WTC11 (cell line): ENCODE results near the gene LIN28A. TPM values are rescaled to one million over a fixed set of nuclear protein-coding genes. Genes with fewer than 3 reads are reported as not detected.

Experiments used
- ATAC-seq: fragments of 200-7000 bp; cut with Tn5 transposase; 2 replicates; pipeline ENCODE4 v1.10.0; 2021; ENCODE audit warnings: mild to moderate bottlenecking, moderate library complexity
- CTCF ChIA-PET: fragments of 300-600 bp; sonication (Branson Sonifier 250); formaldehyde crosslinking; loops from one replicate; lab custom pipeline; 2021; ENCODE audit warnings: antibody characterized with exemption; lab: Charles Lee
- POLR2A ChIA-PET: fragments of 350-600 bp; sonication (Branson Sonifier 250); formaldehyde crosslinking; loops from one replicate; lab custom pipeline; 2021; ENCODE audit warnings: antibody characterized with exemption; lab: Charles Lee
- DNase-seq: peaks from one replicate; pipeline ENCODE4 v3.0.0; 2021; ENCODE audit warnings: low spot score
- H3K27ac Mint-ChIP-seq: 2 replicates; pipeline ENCODE4 v1.8.0; 2021; ENCODE audit warnings: mixed read lengths
- H3K27me3 Mint-ChIP-seq: 2 replicates; pipeline ENCODE4 v1.8.0; 2021; ENCODE audit warnings: low read depth, mild to moderate bottlenecking, moderate library complexity, mixed read lengths
- H3K36me3 Mint-ChIP-seq: 2 replicates; pipeline ENCODE4 v1.8.0; 2021; ENCODE audit warnings: mixed read lengths
- H3K4me1 Mint-ChIP-seq: 2 replicates; pipeline ENCODE4 v1.8.0; 2022; ENCODE audit warnings: mixed read lengths
- H3K4me3 Mint-ChIP-seq: 2 replicates; pipeline ENCODE4 v1.8.0; 2021; ENCODE audit warnings: mild to moderate bottlenecking, moderate library complexity, mixed read lengths
- H3K9me3 Mint-ChIP-seq: 2 replicates; pipeline ENCODE4 v1.8.0; 2021; ENCODE audit warnings: mixed read lengths
- CBFB ChIP-seq: sonication (generic); formaldehyde crosslinking; IDR thresholded peaks from 2 replicates; pipeline ENCODE4 v1.8.1; 2022; ENCODE audit warnings: mild to moderate bottlenecking, low read depth, missing genetic modification reagents
- CREM ChIP-seq: sonication (generic); formaldehyde crosslinking; IDR thresholded peaks from 2 replicates; pipeline ENCODE4 v1.8.1; 2022; ENCODE audit warnings: mild to moderate bottlenecking, missing genetic modification reagents, moderate library complexity
- EMX1 ChIP-seq: fragments of 250-450 bp; sonication (Bioruptor Pico); IDR thresholded peaks from 2 replicates; pipeline ENCODE4 v1.8.0; 2021; ENCODE audit warnings: mild to moderate bottlenecking
- ESRRA ChIP-seq: sonication (generic); formaldehyde crosslinking; IDR thresholded peaks from 2 replicates; pipeline ENCODE4 v1.8.1; 2022; ENCODE audit warnings: mild to moderate bottlenecking, missing genetic modification reagents, borderline replicate concordance
- FOXJ3 ChIP-seq: sonication (generic); formaldehyde crosslinking; IDR thresholded peaks from 2 replicates; pipeline ENCODE4 v1.9.0; 2021; ENCODE audit warnings: missing genetic modification reagents, mild to moderate bottlenecking, borderline replicate concordance
- FOXP1 ChIP-seq: sonication (generic); formaldehyde crosslinking; IDR thresholded peaks from 2 replicates; pipeline ENCODE4 v1.8.0; 2022; ENCODE audit warnings: missing genetic modification reagents, mild to moderate bottlenecking, moderate library complexity, borderline replicate concordance
- GRHL2 ChIP-seq: fragments of 250-450 bp; sonication (Bioruptor Pico); IDR thresholded peaks from 2 replicates; pipeline ENCODE4 v1.8.0; 2022; ENCODE audit warnings: mild to moderate bottlenecking, moderate library complexity; ENCODE audit not compliant: insufficient replicate concordance, severe bottlenecking
- JAZF1 ChIP-seq: fragments of 250-450 bp; sonication (Bioruptor Pico); IDR thresholded peaks from 2 replicates; pipeline ENCODE4 v1.9.0; 2021; ENCODE audit warnings: moderate library complexity, mild to moderate bottlenecking, inconsistent platforms
- SOX15 ChIP-seq: fragments of 250-450 bp; sonication (Bioruptor Pico); IDR thresholded peaks from 2 replicates; pipeline ENCODE4 v1.9.0; 2021; ENCODE audit warnings: mild to moderate bottlenecking
- TCF7 ChIP-seq: sonication (generic); formaldehyde crosslinking; IDR thresholded peaks from 2 replicates; pipeline ENCODE4 v1.8.0; 2022; ENCODE audit warnings: mild to moderate bottlenecking, low read depth, missing genetic modification reagents, moderate library complexity
- total RNA-seq: library from RNA; stranded (reverse); gene quantifications from 3 replicates; pipeline ENCODE4 v1.2.3, GENCODE V29; 2021
- TF ChIP-seq, protein P1 (sequence below): sonication (generic); formaldehyde crosslinking; IDR thresholded peaks from 2 replicates; pipeline ENCODE4 v1.8.1; 2023; ENCODE audit warnings: mild to moderate bottlenecking, moderate library complexity, missing genetic modification reagents
- TF ChIP-seq, protein P2 (sequence below): fragments of 250-450 bp; sonication (Bioruptor Pico); IDR thresholded peaks from 2 replicates; pipeline ENCODE4 v2.1.2; 2022; ENCODE audit warnings: mild to moderate bottlenecking, moderate library complexity
- TF ChIP-seq, protein P3 (sequence below): sonication (generic); formaldehyde crosslinking; IDR thresholded peaks from 2 replicates; pipeline ENCODE4 v1.8.0; 2022; ENCODE audit warnings: mild to moderate bottlenecking, missing genetic modification reagents
- TF ChIP-seq, protein P4 (sequence below): fragments of 200-600 bp; IDR thresholded peaks from 2 replicates; pipeline ENCODE4 v1.8.0; 2022; ENCODE audit warnings: antibody characterized with exemption
- TF ChIP-seq, protein P5 (sequence below): sonication (generic); formaldehyde crosslinking; IDR thresholded peaks from 2 replicates; pipeline ENCODE4 v1.8.1; 2022; ENCODE audit warnings: low read depth, mild to moderate bottlenecking, moderate library complexity, missing genetic modification reagents, borderline replicate concordance
- TF ChIP-seq, protein P6 (sequence below): fragments of 250-450 bp; sonication (Bioruptor Pico); IDR thresholded peaks from 2 replicates; pipeline ENCODE4 v1.9.0; 2021; ENCODE audit warnings: mild to moderate bottlenecking
- TF ChIP-seq, protein P7 (sequence below): fragments of 250-450 bp; sonication (Bioruptor Pico); IDR thresholded peaks from 2 replicates; pipeline ENCODE4 v1.9.0; 2021; ENCODE audit warnings: moderate library complexity, mild to moderate bottlenecking, inconsistent platforms, borderline replicate concordance

Gene LIN28A
- total RNA-seq, 1 experiment from 2014 or later = 1,251 TPM

DNA sequence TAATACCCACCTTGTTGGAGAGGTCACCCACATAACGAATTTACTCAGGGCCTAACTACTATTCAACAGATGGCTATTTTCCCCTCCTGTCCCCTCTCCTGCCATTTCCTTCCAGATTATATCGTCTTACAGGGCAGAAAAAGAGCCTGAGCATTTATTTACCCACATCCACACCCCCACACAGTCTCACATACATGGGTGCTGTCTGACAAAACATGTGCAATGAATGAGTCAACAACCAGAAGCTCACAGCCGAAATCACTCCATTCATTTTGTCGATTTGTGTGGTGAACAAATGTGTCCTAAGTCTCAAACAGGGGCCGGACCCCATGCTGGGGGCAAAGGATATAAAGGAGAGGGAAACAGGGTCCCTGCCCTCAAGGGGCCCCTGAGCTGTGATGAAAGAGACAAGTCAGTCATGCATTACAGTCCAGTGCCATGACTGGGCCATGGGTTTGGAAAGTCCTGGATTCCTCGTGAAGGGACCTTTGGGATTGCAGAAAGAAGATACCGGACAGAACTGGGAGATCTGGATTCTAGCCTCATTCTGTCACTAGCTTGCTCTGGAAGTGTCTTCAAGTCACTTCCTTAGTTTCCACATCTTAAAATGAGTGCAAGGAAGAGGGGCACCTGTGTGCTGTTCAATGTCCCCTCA lies 21.7 kb upstream of the LIN28A start (continued):
- no peak for TF ChIP-seq ESRRA
- TF ChIP-seq CBFB (CRISPR knock-in tag) = no peak
- no peak for TF ChIP-seq SOX15 (CRISPR knock-in tag)
- TF ChIP-seq, protein P1, sequence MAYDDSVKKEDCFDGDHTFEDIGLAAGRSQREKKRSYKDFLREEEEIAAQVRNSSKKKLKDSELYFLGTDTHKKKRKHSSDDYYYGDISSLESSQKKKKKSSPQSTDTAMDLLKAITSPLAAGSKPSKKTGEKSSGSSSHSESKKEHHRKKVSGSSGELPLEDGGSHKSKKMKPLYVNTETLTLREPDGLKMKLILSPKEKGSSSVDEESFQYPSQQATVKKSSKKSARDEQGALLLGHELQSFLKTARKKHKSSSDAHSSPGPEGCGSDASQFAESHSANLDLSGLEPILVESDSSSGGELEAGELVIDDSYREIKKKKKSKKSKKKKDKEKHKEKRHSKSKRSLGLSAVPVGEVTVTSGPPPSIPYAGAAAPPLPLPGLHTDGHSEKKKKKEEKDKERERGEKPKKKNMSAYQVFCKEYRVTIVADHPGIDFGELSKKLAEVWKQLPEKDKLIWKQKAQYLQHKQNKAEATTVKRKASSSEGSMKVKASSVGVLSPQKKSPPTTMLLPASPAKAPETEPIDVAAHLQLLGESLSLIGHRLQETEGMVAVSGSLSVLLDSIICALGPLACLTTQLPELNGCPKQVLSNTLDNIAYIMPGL (CRISPR knock-in tag) = no peak
- no peak for TF ChIP-seq JAZF1 (CRISPR knock-in tag)

DNA sequence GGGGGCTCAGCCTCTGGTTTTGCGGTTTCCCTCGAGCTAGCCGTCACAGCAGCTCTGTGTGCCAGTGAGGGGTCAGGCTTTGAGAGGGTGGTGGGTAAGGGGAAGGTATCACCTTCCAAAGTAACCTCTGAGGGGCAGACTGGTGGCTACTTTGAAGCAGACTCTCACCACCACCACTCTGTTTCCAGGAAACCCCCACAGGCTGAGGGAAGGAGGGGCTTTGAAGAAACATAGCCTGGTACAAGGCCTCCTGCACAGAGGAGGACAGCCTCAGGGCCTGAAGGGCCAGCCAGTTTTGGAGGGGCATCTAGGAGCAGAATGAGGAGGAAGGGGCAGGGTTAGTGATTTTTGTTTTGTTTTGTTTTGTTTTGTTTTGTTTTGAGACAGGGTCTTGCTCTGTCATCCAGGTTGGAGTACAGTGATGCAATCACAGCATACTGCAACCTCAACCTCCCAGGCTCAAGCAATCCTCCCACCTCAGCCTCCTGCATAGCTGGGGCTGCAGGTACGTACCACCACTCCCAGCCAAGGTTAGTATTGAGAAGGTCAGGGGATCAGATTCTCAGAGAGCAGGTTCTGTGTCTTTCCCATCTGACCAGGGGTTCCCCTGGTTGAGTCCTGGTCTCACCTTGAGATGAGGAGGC lies 20.9 kb upstream of the LIN28A start:
- no peak overlapping the region for H3K27ac Mint-ChIP-seq
- no peaks in the 10 kb centered on the region for H3K36me3 Mint-ChIP-seq
- POLR2A ChIA-PET = interaction anchor here (2.6 kb wide), 1 partner anchor 20 kb away, joined by 14 read pairs; the partner anchor contains the start of gene LIN28A
- CTCF ChIA-PET = interaction anchor here (0.7 to 3.7 kb wide), 3 partner anchors 25 to 105 kb away, joined by 4 to 81 read pairs (median 43); no protein-coding TSS in a partner anchor
- DNase-seq = no peak
- H3K9me3 Mint-ChIP-seq = no peaks in the 10 kb centered on the region
- no peaks in the 10 kb centered on the region for H3K27me3 Mint-ChIP-seq
- H3K4me1 Mint-ChIP-seq = peaks cover 23% of the 10 kb centered on the region
- H3K4me3 Mint-ChIP-seq = no peak overlapping the region
- no peak for ATAC-seq
- TF ChIP-seq, protein P2, sequence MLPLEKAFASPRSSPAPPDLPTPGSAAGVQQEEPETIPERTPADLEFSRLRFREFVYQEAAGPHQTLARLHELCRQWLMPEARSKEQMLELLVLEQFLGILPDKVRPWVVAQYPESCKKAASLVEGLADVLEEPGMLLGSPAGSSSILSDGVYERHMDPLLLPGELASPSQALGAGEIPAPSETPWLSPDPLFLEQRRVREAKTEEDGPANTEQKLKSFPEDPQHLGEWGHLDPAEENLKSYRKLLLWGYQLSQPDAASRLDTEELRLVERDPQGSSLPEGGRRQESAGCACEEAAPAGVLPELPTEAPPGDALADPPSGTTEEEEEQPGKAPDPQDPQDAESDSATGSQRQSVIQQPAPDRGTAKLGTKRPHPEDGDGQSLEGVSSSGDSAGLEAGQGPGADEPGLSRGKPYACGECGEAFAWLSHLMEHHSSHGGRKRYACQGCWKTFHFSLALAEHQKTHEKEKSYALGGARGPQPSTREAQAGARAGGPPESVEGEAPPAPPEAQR (CRISPR knock-in tag) = no peak
- TF ChIP-seq, all 79 proteins: peak for 0

DNA sequence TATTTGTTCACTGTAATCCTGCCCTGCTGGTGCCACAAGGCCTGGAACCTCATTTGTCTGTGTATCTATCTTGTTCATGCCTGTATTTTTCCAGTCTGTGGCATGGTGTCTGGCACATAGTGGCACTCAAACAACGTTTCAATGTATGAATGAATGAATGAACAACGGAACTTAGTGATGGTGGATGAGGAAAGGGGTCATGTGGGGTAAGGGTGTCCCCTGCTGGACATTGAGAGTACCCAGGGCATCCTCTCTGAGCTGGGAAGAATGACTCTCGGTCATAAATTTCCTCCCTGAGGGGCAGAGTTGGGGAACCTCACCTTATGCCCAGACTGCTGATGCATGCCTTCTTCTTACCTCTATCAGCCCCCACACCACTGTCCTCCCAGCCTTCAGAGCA lies 19.2 kb upstream of the LIN28A start:
- no peak overlapping the region for H3K4me3 Mint-ChIP-seq
- H3K27me3 Mint-ChIP-seq = no peaks in the 10 kb centered on the region
- no peaks in the 10 kb centered on the region for H3K9me3 Mint-ChIP-seq
- no peak for TF ChIP-seq TCF7
- TF ChIP-seq, protein P3, sequence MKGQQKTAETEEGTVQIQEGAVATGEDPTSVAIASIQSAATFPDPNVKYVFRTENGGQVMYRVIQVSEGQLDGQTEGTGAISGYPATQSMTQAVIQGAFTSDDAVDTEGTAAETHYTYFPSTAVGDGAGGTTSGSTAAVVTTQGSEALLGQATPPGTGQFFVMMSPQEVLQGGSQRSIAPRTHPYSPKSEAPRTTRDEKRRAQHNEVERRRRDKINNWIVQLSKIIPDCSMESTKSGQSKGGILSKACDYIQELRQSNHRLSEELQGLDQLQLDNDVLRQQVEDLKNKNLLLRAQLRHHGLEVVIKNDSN = no peak
- no peak for TF ChIP-seq EMX1 (CRISPR knock-in tag)
- TF ChIP-seq CREM = no peak
- TF ChIP-seq, protein P4, sequence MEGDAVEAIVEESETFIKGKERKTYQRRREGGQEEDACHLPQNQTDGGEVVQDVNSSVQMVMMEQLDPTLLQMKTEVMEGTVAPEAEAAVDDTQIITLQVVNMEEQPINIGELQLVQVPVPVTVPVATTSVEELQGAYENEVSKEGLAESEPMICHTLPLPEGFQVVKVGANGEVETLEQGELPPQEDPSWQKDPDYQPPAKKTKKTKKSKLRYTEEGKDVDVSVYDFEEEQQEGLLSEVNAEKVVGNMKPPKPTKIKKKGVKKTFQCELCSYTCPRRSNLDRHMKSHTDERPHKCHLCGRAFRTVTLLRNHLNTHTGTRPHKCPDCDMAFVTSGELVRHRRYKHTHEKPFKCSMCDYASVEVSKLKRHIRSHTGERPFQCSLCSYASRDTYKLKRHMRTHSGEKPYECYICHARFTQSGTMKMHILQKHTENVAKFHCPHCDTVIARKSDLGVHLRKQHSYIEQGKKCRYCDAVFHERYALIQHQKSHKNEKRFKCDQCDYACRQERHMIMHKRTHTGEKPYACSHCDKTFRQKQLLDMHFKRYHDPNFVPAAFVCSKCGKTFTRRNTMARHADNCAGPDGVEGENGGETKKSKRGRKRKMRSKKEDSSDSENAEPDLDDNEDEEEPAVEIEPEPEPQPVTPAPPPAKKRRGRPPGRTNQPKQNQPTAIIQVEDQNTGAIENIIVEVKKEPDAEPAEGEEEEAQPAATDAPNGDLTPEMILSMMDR = peak; percentile 72
- no peak for TF ChIP-seq FOXJ3 (CRISPR knock-in tag)
- no peak for TF ChIP-seq FOXP1 (CRISPR knock-in tag)
- POLR2A ChIA-PET = interaction anchor here (0.6 to 2.6 kb wide), 3 partner anchors 18 to 141 kb away, joined by 4 to 14 read pairs (median 8); partner anchors contain the start of gene LIN28A
- H3K36me3 Mint-ChIP-seq = no peaks in the 10 kb centered on the region
- ATAC-seq (peak; percentile 86), DNase-seq (peak; percentile 38)
- CTCF ChIA-PET = interaction anchor here (0.5 to 3.7 kb wide), 37 partner anchors 11 to 246 kb away, joined by 3 to 81 read pairs (median 6); partner anchors contain the start of genes CATSPER4, CD52, CEP85 and CNKSR1
- peaks cover 18% of the 10 kb centered on the region for H3K4me1 Mint-ChIP-seq
- H3K27ac Mint-ChIP-seq = no peak overlapping the region

DNA sequence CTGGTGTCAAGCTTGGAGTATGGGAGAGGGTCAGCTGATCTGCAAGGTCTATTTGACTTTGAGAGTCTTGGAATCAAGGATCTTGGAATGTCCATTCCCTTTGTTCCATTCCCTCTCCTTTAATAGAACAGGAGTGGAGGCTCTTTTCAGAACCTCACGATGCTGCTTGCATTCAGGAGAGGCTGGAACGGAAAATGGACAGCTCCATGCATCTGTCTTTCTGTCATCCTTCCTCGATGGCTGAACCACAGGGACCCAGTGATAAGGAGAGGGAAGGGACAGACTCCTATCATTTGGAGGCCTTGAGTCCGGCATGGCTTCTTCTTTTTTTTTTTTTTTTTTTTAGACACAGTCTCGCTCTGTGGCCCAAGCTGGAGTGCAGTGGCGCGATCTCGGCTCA lies 14.9 kb upstream of the LIN28A start:
- H3K27ac Mint-ChIP-seq = peak overlapping the region; percentile 26; the same call in 1 of the 2 replicates
- peaks cover 18% of the 10 kb centered on the region for H3K4me1 Mint-ChIP-seq
- ATAC-seq (no peak), DNase-seq (no peak)
- no peaks in the 10 kb centered on the region for H3K36me3 Mint-ChIP-seq
- H3K27me3 Mint-ChIP-seq = no peaks in the 10 kb centered on the region
- ChIA-PET POLR2A (no interaction called here), CTCF (interaction anchor here (0.7 to 7.1 kb wide), 12 partner anchors 10 to 1590 kb away, joined by 3 to 60 read pairs (median 4); partner anchors contain the start of genes CD52, CNKSR1 and LIN28A)
- H3K4me3 Mint-ChIP-seq = no peak overlapping the region
- no peaks in the 10 kb centered on the region for H3K9me3 Mint-ChIP-seq
- TF ChIP-seq, protein P5, sequence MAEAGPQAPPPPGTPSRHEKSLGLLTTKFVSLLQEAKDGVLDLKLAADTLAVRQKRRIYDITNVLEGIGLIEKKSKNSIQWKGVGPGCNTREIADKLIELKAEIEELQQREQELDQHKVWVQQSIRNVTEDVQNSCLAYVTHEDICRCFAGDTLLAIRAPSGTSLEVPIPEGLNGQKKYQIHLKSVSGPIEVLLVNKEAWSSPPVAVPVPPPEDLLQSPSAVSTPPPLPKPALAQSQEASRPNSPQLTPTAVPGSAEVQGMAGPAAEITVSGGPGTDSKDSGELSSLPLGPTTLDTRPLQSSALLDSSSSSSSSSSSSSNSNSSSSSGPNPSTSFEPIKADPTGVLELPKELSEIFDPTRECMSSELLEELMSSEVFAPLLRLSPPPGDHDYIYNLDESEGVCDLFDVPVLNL (CRISPR knock-in tag) = no peak
- no peak for TF ChIP-seq EMX1 (CRISPR knock-in tag)
- TF ChIP-seq, protein P6, sequence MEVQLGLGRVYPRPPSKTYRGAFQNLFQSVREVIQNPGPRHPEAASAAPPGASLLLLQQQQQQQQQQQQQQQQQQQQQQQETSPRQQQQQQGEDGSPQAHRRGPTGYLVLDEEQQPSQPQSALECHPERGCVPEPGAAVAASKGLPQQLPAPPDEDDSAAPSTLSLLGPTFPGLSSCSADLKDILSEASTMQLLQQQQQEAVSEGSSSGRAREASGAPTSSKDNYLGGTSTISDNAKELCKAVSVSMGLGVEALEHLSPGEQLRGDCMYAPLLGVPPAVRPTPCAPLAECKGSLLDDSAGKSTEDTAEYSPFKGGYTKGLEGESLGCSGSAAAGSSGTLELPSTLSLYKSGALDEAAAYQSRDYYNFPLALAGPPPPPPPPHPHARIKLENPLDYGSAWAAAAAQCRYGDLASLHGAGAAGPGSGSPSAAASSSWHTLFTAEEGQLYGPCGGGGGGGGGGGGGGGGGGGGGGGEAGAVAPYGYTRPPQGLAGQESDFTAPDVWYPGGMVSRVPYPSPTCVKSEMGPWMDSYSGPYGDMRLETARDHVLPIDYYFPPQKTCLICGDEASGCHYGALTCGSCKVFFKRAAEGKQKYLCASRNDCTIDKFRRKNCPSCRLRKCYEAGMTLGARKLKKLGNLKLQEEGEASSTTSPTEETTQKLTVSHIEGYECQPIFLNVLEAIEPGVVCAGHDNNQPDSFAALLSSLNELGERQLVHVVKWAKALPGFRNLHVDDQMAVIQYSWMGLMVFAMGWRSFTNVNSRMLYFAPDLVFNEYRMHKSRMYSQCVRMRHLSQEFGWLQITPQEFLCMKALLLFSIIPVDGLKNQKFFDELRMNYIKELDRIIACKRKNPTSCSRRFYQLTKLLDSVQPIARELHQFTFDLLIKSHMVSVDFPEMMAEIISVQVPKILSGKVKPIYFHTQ (CRISPR knock-in tag) = no peak
- no peak for TF ChIP-seq CREM
- no peak for TF ChIP-seq FOXP1 (CRISPR knock-in tag)
- TF ChIP-seq GRHL2 (CRISPR knock-in tag) = no peak
- TF ChIP-seq, protein P7, sequence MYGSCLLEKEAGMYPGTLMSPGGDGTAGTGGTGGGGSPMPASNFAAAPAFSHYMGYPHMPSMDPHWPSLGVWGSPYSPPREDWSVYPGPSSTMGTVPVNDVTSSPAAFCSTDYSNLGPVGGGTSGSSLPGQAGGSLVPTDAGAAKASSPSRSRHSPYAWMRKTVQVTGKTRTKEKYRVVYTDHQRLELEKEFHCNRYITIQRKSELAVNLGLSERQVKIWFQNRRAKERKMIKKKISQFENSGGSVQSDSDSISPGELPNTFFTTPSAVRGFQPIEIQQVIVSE (CRISPR knock-in tag) = no peak
